Activated naive CD4-positive, alpha-beta T cell treated with anti-CD3 and anti-CD28 coated beads, Interleukin-2, amount 10 ng/mL, durations not matched to agents 7 days and 5 days (primary cell): ENCODE results near the gene PODXL.
A peak's percentile ranks its signal among the peaks of the same experiment; 100 is the strongest.
"Not testable (repeated sequence)": the region's sequence is repeated elsewhere in the genome, so short reads cannot be mapped to it uniquely, and the experiment has no call there.

ENCODE experiments used
- CTCF ChIA-PET: fragments of 350-600 bp; sonication (Branson Sonifier 250); formaldehyde crosslinking; loops from one replicate; lab custom pipeline; 2021; ENCODE audit warnings: antibody characterized with exemption; lab: Charles Lee
- DNase-seq: peaks from one replicate; pipeline ENCODE4 v3.0.0-alpha.2; 2020
- H3K27ac Mint-ChIP-seq: one replicate; pipeline ENCODE4 v1.8.0; 2021; ENCODE audit warnings: mild to moderate bottlenecking, moderate library complexity, mixed read lengths
- H3K27me3 Mint-ChIP-seq: one replicate; pipeline ENCODE4 v1.8.0; 2021; ENCODE audit warnings: mild to moderate bottlenecking, mixed read lengths
- H3K36me3 Mint-ChIP-seq: one replicate; pipeline ENCODE4 v1.8.0; 2021; ENCODE audit warnings: mixed read lengths
- H3K4me1 Mint-ChIP-seq: one replicate; pipeline ENCODE4 v1.8.0; 2021; ENCODE audit warnings: mixed read lengths
- H3K4me3 Mint-ChIP-seq: one replicate; pipeline ENCODE4 v1.8.0; 2021; ENCODE audit warnings: mild to moderate bottlenecking, moderate library complexity, mixed read lengths
- H3K9me3 Mint-ChIP-seq: one replicate; pipeline ENCODE4 v1.8.0; 2021; ENCODE audit warnings: mixed read lengths

The PODXL gene

GRCh38 chr7:131505636-131506557, 50.5 kb downstream of the PODXL start:
- Mint-ChIP-seq H3K27me3 (peaks cover 20% of the 10 kb centered on the region), H3K27ac (no peak overlapping the region), H3K36me3 (peaks cover 4% of the 10 kb centered on the region), H3K4me1 (peaks cover 31% of the 10 kb centered on the region), H3K4me3 (no peak overlapping the region), H3K9me3 (no peaks in the 10 kb centered on the region)
- no peak for DNase-seq
- CTCF ChIA-PET: interaction anchor here (1.4 to 2.4 kb wide), 2 partner anchors 22 to 151 kb away, joined by 3 to 5 read pairs; no protein-coding TSS in a partner anchor

GRCh38 chr7:131505037-131505620, 51.3 kb downstream of the PODXL start:
- H3K36me3 Mint-ChIP-seq, H3K9me3 Mint-ChIP-seq, H3K4me3 Mint-ChIP-seq, DNase-seq, H3K27ac Mint-ChIP-seq: not testable (repeated sequence)
- Mint-ChIP-seq H3K27me3 (peaks cover 20% of the 10 kb centered on the region), H3K4me1 (peaks cover 38% of the 10 kb centered on the region)
- CTCF ChIA-PET: interaction anchor here (0.8 to 2.4 kb wide), 2 partner anchors 152 to 436 kb away, joined by 3 to 5 read pairs; no protein-coding TSS in a partner anchor

DNA sequence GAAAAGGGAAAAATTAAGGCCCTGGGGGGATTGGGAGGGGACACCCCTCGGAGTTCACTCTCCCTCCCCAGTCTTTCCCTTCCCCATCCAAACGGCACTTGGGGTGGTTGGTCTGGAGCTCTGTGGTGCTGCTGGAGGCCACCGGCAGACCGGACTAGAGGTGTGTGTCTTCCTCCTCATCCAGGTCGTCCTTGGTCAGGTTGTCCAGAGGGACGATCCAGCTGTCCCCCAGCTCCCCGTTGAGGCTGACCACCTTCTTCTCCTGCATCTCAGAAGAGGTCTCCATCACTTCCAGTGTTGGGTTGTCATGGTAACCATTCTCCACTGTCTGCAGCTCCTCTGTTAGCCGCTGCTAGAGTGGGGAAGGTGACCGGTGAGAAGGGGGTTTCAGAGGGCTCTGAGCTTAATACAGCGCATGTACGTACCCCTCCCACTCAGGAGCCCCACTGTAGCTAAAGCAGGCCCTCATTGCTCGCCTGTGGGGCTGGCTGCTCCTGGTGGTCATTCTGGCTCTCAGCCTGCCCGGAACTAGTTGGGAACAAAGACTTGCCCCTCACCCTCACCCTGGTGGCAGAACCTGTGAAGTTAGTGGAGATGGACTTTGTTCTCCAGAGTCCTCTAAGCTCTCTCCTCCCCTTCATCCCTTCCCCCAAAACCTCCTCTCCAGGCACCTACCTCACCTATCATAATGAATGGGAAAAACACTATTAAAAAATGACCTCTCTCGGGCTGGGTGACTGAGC, 52.1 kb downstream of the PODXL start:
- no peak overlapping the region for H3K4me3 Mint-ChIP-seq
- no peak for DNase-seq
- peaks cover 7% of the 10 kb centered on the region for H3K36me3 Mint-ChIP-seq
- CTCF ChIA-PET: interaction anchor here (0.7 to 1.0 kb wide), 4 partner anchors 9 to 523 kb away, joined by 3 to 4 read pairs (median 4); no protein-coding TSS in a partner anchor
- peaks cover 16% of the 10 kb centered on the region for H3K27me3 Mint-ChIP-seq
- peaks cover 38% of the 10 kb centered on the region for H3K4me1 Mint-ChIP-seq
- no peaks in the 10 kb centered on the region for H3K9me3 Mint-ChIP-seq
- no peak overlapping the region for H3K27ac Mint-ChIP-seq

DNA sequence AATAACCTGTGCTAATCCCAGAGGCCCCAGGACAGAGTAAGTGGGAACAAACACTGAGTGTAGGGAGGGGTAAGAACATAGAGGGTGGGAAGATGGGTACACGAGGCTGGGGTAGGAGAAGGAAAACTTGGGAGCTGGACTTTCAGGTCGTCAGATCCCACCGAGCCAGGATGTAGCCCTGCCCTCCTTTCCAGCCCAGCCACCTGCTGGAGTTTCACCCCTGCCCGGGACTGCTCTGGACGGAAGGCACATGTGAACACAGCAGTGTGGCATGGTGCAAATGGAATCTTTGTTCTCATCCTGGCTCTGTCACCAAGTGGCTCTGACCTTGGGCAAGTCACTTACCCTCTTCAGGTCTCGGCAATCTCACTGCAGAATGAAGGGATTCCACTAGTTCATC, 52.8 kb downstream of the PODXL start:
- Mint-ChIP-seq H3K36me3 (peaks cover 7% of the 10 kb centered on the region), H3K27ac (no peak overlapping the region), H3K27me3 (peaks cover 9% of the 10 kb centered on the region), H3K4me3 (no peak overlapping the region), H3K9me3 (no peaks in the 10 kb centered on the region), H3K4me1 (peaks cover 34% of the 10 kb centered on the region)
- no peak for DNase-seq
- CTCF ChIA-PET: interaction anchor here (0.7 to 1.0 kb wide), 3 partner anchors 9 to 522 kb away, joined by 3 to 4 read pairs (median 4); no protein-coding TSS in a partner anchor

GRCh38 chr7:131502810-131503508, 53.5 kb downstream of the PODXL start:
- no peak for DNase-seq
- peaks cover 7% of the 10 kb centered on the region for H3K36me3 Mint-ChIP-seq
- no peak overlapping the region for H3K4me3 Mint-ChIP-seq
- H3K9me3 Mint-ChIP-seq: no peaks in the 10 kb centered on the region
- peak overlapping the region; percentile 52 for H3K27ac Mint-ChIP-seq
- H3K4me1 Mint-ChIP-seq: peaks cover 29% of the 10 kb centered on the region
- H3K27me3 Mint-ChIP-seq: peaks cover 4% of the 10 kb centered on the region
- CTCF ChIA-PET: interaction anchor here (1.0 to 3.4 kb wide), 2 partner anchors 11 to 43 kb away, joined by 5 to 17 read pairs; no protein-coding TSS in a partner anchor

DNA sequence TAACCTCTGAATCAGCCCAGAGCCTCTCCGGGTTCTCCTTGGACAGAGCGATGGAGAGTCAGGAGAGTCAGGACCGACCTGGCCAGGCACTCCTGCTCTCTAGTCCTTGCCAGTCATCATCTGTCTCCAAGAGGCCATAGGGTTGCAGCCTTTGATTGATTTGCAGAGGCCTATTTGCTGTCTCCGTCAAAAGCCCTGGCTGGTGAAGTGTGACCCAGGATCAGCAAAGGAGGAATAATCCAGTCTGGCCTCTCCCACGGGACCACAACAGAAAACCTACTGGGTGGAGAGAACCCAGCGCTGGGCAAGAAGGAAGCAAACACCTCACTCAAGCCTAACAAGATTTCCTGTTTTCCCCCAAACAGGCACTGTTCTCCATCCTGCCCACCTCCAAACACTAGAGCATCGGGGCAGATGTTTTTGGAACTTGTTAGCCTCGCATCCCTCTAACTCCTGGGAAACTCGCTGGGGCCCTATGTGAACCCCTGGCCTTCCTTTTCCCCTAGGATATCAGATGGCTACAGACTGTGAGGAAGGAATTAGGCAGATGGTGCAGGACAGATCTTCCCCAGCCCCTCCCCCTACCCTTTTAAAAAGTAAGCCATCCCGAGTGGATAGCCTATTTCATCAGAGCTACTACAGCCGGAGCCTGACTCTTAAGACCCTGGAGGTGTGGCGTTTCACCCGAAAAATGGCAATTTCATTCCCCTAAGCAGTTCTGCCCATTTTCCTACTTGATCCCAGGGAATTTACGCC, 54.3 kb downstream of the PODXL start:
- H3K4me3 Mint-ChIP-seq: no peak overlapping the region
- no peaks in the 10 kb centered on the region for H3K9me3 Mint-ChIP-seq
- peaks cover 9% of the 10 kb centered on the region for H3K36me3 Mint-ChIP-seq
- CTCF ChIA-PET: interaction anchor here (0.8 to 3.4 kb wide), 6 partner anchors 10 to 152 kb away, joined by 3 to 17 read pairs (median 4); no protein-coding TSS in a partner anchor
- H3K4me1 Mint-ChIP-seq: peaks cover 26% of the 10 kb centered on the region
- no peak for DNase-seq
- H3K27ac Mint-ChIP-seq: no peak overlapping the region
- peaks cover 4% of the 10 kb centered on the region for H3K27me3 Mint-ChIP-seq

DNA sequence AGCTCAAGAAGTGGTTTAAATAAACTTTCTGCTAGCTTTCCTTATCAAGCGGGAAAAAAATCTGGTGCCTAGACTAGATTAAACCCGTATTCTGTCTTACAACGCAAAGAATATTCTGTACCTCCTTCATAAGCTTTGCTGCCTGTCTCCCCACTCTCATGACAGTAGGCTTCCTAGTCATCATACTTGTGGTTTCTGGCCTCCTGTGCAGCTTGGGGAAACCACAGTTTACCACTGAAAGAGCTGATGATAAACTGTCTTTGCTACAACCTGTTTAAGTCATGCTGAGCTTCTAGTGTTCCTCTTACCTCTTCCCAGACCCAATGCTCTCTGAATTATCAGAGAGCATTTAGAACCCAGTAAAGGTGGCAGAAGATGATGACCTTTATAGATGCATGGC, 55.0 kb downstream of the PODXL start:
- peaks cover 26% of the 10 kb centered on the region for H3K4me1 Mint-ChIP-seq
- H3K27ac Mint-ChIP-seq: peak overlapping the region; percentile 13
- DNase-seq: peak; percentile 75
- no peak overlapping the region for H3K4me3 Mint-ChIP-seq
- CTCF ChIA-PET: interaction anchor here (0.8 to 3.4 kb wide), 6 partner anchors 10 to 153 kb away, joined by 3 to 17 read pairs (median 3); no protein-coding TSS in a partner anchor
- peaks cover 9% of the 10 kb centered on the region for H3K36me3 Mint-ChIP-seq
- H3K27me3 Mint-ChIP-seq: peaks cover under 1% of the 10 kb centered on the region
- H3K9me3 Mint-ChIP-seq: no peaks in the 10 kb centered on the region

- no peak for DNase-seq
- H3K4me3 Mint-ChIP-seq: no peak overlapping the region
- no peaks in the 10 kb centered on the region for H3K9me3 Mint-ChIP-seq
- no peaks in the 10 kb centered on the region for H3K27me3 Mint-ChIP-seq
- H3K4me1 Mint-ChIP-seq: peaks cover 26% of the 10 kb centered on the region
- CTCF ChIA-PET: interaction anchor here (2.0 to 3.4 kb wide), 2 partner anchors 8 to 14 kb away, joined by 9 to 17 read pairs; no protein-coding TSS in a partner anchor
- H3K36me3 Mint-ChIP-seq: peaks cover 9% of the 10 kb centered on the region
- no peak overlapping the region for H3K27ac Mint-ChIP-seq
These were observed 56.1 kb downstream of the PODXL start for GRCh38 chr7:131500357-131500756.

DNA sequence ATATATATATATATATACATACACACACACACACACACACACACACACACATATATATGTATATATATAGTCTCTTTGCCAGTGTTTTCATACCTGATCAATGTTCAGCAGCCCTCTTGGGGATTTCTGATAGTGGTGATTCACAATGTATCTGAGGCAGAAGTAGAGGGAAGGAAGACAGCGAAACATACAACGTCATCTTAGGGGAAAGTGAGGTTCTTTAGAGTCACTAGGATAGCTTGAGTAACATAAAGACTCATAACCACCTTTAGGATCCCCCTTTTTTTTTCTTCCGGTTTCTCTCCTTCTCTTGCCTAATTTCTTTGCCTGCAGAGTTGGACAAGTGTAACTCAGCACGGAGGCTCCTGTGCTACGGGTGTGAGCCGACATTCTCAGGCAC, 56.6 kb downstream of the PODXL start:
- CTCF ChIA-PET: interaction anchor here (2.0 to 3.4 kb wide), 2 partner anchors 9 to 14 kb away, joined by 9 to 17 read pairs; no protein-coding TSS in a partner anchor
- H3K27me3 Mint-ChIP-seq: no peaks in the 10 kb centered on the region
- H3K27ac Mint-ChIP-seq: no peak overlapping the region
- no peak for DNase-seq
- no peak overlapping the region for H3K4me3 Mint-ChIP-seq
- no peaks in the 10 kb centered on the region for H3K9me3 Mint-ChIP-seq
- H3K4me1 Mint-ChIP-seq: peaks cover 26% of the 10 kb centered on the region
- peaks cover 9% of the 10 kb centered on the region for H3K36me3 Mint-ChIP-seq

GRCh38 chr7:131498237-131498885, 58.1 kb downstream of the PODXL start:
- H3K4me3 Mint-ChIP-seq: no peak overlapping the region
- H3K36me3 Mint-ChIP-seq: peaks cover 9% of the 10 kb centered on the region
- CTCF ChIA-PET: interaction anchor here (0.6 to 1.4 kb wide), 2 partner anchors 15 to 1378 kb away, joined by 3 read pairs; no protein-coding TSS in a partner anchor
- DNase-seq: no peak
- peaks cover 26% of the 10 kb centered on the region for H3K4me1 Mint-ChIP-seq
- no peak overlapping the region for H3K27ac Mint-ChIP-seq
- H3K9me3 Mint-ChIP-seq: no peaks in the 10 kb centered on the region
- no peaks in the 10 kb centered on the region for H3K27me3 Mint-ChIP-seq

GRCh38 chr7:131497454-131497853, 59.0 kb downstream of the PODXL start:
- Mint-ChIP-seq H3K27ac (no peak overlapping the region), H3K4me3 (no peak overlapping the region), H3K36me3 (peaks cover 9% of the 10 kb centered on the region), H3K4me1 (peaks cover 23% of the 10 kb centered on the region), H3K9me3 (no peaks in the 10 kb centered on the region), H3K27me3 (no peaks in the 10 kb centered on the region)
- DNase-seq: no peak
- CTCF ChIA-PET: interaction anchor here (1.4 kb wide), 1 partner anchor 16 kb away, joined by 3 read pairs; no protein-coding TSS in a partner anchor
